Frontal cortex (tissue), 4 donors: ENCODE data around the gene DNAI4. TPM values are rescaled to one million over a fixed set of nuclear protein-coding genes. Genes with fewer than 3 reads are reported as not detected.

Experiments
- DNase-seq, 2 donors: peaks; one replicate each; pipeline ENCODE4 v3.0.0; 2012; ENCODE audit warnings: low spot score in 2 of 2
- FAIRE-seq: peaks from 2 replicates; lab custom pipeline; 2012; peaks lifted over from hg19 to GRCh38; lab: Jason Lieb, UNC
- total RNA-seq: library from RNA; depleted of rRNA; stranded (reverse); fragments of >200 nt; gene quantifications from one replicate; pipeline ENCODE4 v1.2.3, GENCODE V29; 2014
- donor health status: control.
- donor health status: control.
- donor health status: control.

DNAI4 gene
- total RNA-seq, 1 donor from 2014 or later = 42.4 TPM

DNA sequence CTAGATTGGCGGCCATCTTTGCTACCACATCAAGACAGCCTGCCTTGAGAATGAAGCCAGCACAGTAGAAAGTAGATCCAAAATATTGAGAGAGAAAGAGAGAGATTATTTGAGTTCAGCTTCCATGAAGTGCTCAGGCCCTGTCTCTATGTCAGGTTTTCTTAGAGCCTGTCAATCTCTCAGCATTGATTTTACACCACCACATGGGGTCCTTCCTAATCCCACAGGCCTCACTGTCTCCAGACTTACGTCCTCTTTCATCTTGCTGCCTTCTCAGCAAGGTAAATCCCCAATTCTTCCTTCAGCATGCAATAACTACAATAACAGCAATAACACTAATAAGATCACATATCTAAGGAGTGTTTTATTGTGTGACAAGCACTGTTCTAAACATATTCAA lies 151.4 kb downstream of the DNAI4 start:
- FAIRE-seq = no peak
- DNase-seq = no peak

DNA sequence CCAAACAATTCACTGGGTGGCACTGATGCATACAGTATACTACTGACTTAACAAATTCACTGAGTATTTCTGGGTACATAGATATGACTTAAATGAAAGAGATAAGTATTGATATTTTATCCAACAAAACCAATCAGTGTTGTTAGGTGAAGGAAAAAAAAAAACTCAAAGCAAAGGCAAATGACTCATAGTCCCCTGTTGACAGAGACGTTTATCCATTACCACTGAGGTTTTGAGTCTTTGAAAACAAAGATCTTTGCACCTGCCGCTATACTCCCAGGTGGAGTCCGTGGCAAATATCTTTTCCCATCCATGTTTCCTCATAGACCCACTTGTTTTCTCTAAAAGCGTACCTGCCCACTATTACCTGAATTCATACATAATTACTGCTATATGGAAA lies 154.0 kb downstream of the DNAI4 start:
- DNase-seq (no peak), FAIRE-seq (no peak)

- FAIRE-seq (no peak), DNase-seq (no peak)
Observed at GRCh38 chr1:66770240-66770639, 154.4 kb downstream of the DNAI4 start.

GRCh38 chr1:66769512-66770229 lies 155.0 kb downstream of the DNAI4 start:
- DNase-seq (no peak), FAIRE-seq (no peak)

GRCh38 chr1:66768965-66769364 lies 155.7 kb downstream of the DNAI4 start:
- no peak for DNase-seq
- no peak for FAIRE-seq

GRCh38 chr1:66767626-66768025 lies 157.0 kb downstream of the DNAI4 start:
- FAIRE-seq (no peak), DNase-seq (no peak)

DNA sequence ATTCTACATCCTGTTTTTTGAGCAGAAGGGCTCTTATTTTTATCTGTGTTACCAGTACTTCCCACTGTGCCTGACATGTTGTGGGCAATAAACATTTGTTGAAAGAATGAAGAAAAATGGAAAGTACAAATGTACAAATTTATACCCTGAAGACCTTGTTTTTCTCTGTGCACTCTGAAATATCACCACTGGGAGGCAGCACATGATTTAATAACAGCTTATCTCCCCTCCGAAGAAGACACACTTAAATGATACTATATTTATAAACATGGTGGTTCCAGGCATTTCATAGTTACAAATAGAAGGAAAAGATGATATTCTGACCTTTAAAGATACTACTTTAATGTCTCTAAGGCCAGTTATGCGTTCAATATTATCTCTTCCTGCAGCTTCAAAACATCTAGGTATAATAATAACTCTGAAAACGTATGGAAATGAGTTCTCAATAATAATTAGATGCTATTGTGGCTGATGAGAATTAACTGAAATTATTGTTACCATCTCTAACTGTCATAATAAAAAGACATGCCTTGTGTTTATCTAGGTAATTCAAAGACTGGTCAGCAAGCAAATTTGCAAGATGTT lies 159.6 kb downstream of the DNAI4 start:
- FAIRE-seq (peak; percentile 82), DNase-seq (peak in 1 of 2 donors; percentile 26)

Other genes starting within 250 kb of the DNAI4 start
- 1.2 TPM for gene DYNLT5, start 172.4 kb downstream of the DNAI4 start, total RNA-seq
- gene INSL5, start 123.6 kb downstream of the DNAI4 start, total RNA-seq = not detected
- gene MIER1, start 134 bp upstream of the DNAI4 start, total RNA-seq = 37.1 TPM
- 9.4 TPM for gene SLC35D1, start 129.3 kb upstream of the DNAI4 start, total RNA-seq
- gene C1orf141, start 210.1 kb upstream of the DNAI4 start, total RNA-seq = under 0.01 TPM
- gene IL23R, start 241.6 kb upstream of the DNAI4 start, total RNA-seq = not detected